Airway epithelial cell (primary cell): ENCODE data around the gene SAFB. TPM values are rescaled to one million over a fixed set of nuclear protein-coding genes. Genes with fewer than 3 reads are reported as not detected.

Source experiments
- total RNA-seq: library from RNA; depleted of rRNA; stranded (reverse); fragments of >200 nt; gene quantifications from 2 replicates; pipeline ENCODE4 v1.2.3, GENCODE V29; 2015

Gene SAFB
- 41.0 and 65.4 TPM in 2 replicates for total RNA-seq

GRCh38 chr19:5622465-5623396 is at the start of gene SAFB, which contains the start of gene SAFB2:
TSS of gene SAFB (plus strand) at chr19:5623083. CDS start at chr19:5623206, 123 bp downstream.
TSS of gene SAFB2 (minus strand) at chr19:5622776. CDS start at chr19:5622715, 61 bp downstream.

GRCh38 chr19:5680437-5681368 is 57.8 kb downstream of the SAFB start, which contains the start of the genes HSD11B1L and MICOS13:
TSS of gene HSD11B1L (plus strand) at chr19:5681027. CDS start at chr19:5684833, 3,806 bp downstream.
TSS of gene MICOS13 (minus strand) at chr19:5680516. CDS start at chr19:5680486, 30 bp downstream.

GRCh38 chr19:5690125-5690954 is 67.5 kb downstream of the SAFB start, which contains the start of gene RPL36:
TSS of gene RPL36 (plus strand) at chr19:5690295. CDS start at chr19:5690508, 213 bp downstream.

Other genes with a start within 250 kb of the SAFB start
- gene ZNRF4, start 167.7 kb upstream of the SAFB start, total RNA-seq = not detected in 2 replicates
- gene TINCR, start 55.1 kb upstream of the SAFB start, total RNA-seq = 14.8 and 16.9 TPM in 2 replicates
- gene SAFB2, start 307 bp upstream of the SAFB start, total RNA-seq = 12.6 and 18.3 TPM in 2 replicates
- 65.2 and 74.3 TPM in 2 replicates for gene MICOS13, start 57.4 kb downstream of the SAFB start, total RNA-seq
- gene HSD11B1L, start 57.9 kb downstream of the SAFB start, total RNA-seq = 12.4 and 13.4 TPM in 2 replicates
- 1,285 and 1,355 TPM in 2 replicates for gene RPL36, start 67.2 kb downstream of the SAFB start, total RNA-seq
- gene LONP1, start 97.1 kb downstream of the SAFB start, total RNA-seq = 91.7 and 149 TPM in 2 replicates
- gene CATSPERD, start 97.6 kb downstream of the SAFB start, total RNA-seq = not detected in 2 replicates
- 0.21 and 0.46 TPM in 2 replicates for gene PRR22, start 161.7 kb downstream of the SAFB start, total RNA-seq
- 21.9 and 24.6 TPM in 2 replicates for gene DUS3L, start 168.1 kb downstream of the SAFB start, total RNA-seq
- gene NRTN, start 182.0 kb downstream of the SAFB start, total RNA-seq = 0.23 TPM in 1 of 2 replicates, not detected in the other
- 0.19 and 0.21 TPM in 2 replicates for gene FUT6, start 216.6 kb downstream of the SAFB start, total RNA-seq
- gene FUT3, start 228.4 kb downstream of the SAFB start, total RNA-seq = 12.6 and 15.4 TPM in 2 replicates
- gene FUT5, start 247.5 kb downstream of the SAFB start, total RNA-seq = not detected in 2 replicates